Spleen (tissue), 11 donors: ENCODE data around the gene RFTN1. TPM values are rescaled to one million over a fixed set of nuclear protein-coding genes. Genes with fewer than 3 reads are reported as not detected.

ENCODE experiments used
- DNase-seq: peaks from one replicate; pipeline ENCODE4 v3.0.0-alpha.2; 2020
- H3K27ac ChIP-seq, 8 donors: fragments of 200-600 bp; sonication (generic) in 7 of 8; 1 replicate in 4 of 8; 2 replicates in 4 of 8; pipeline versions ENCODE4 v1.5.0 to v1.8.0; 2016 to 2021; ENCODE audit warnings: inconsistent platforms in 4 of 8, mild to moderate bottlenecking in 4 of 8, moderate library complexity in 1 of 8
- H3K27me3 ChIP-seq, 7 donors: fragments of 200-600 bp; sonication (generic) in 6 of 7; replicated peaks in 1 of 7; 1 replicate in 4 of 7; 2 replicates in 3 of 7; pipeline versions ENCODE4 v1.5.0 to v1.8.0; 2016 to 2021; ENCODE audit warnings: inconsistent platforms in 3 of 7, mild to moderate bottlenecking in 1 of 7
- H3K36me3 ChIP-seq, 6 donors: fragments of 200-600 bp; sonication (generic) in 5 of 6; 1 replicate in 4 of 6; 2 replicates in 2 of 6; pipeline versions ENCODE4 v1.5.0 to v1.8.0; 2016 to 2021; ENCODE audit warnings: inconsistent platforms in 2 of 6
- H3K4me1 ChIP-seq, 6 donors: fragments of 200-600 bp; sonication (generic) in 5 of 6; 1 replicate in 3 of 6; 2 replicates in 3 of 6; pipeline versions ENCODE4 v1.5.0 to v1.8.0; 2016 to 2021; ENCODE audit warnings: inconsistent platforms in 3 of 6
- H3K4me3 ChIP-seq, 8 donors: fragments of 200-600 bp; sonication (generic) in 7 of 8; 1 replicate in 4 of 8; 2 replicates in 4 of 8; pipeline versions ENCODE4 v1.5.0 to v1.8.0; 2016 to 2021; ENCODE audit warnings: inconsistent platforms in 4 of 8, mild to moderate bottlenecking in 4 of 8, moderate library complexity in 2 of 8
- H3K9me3 ChIP-seq, 8 donors: fragments of 200-600 bp; sonication (generic) in 7 of 8; 1 replicate in 4 of 8; 2 replicates in 4 of 8; pipeline versions ENCODE4 v1.5.0 to v1.8.0; 2016 to 2021; ENCODE audit warnings: inconsistent platforms in 4 of 8
- POLR2A ChIP-seq, 3 donors: fragments of 450-650 bp; IDR thresholded peaks; one replicate each; pipeline ENCODE4 v1.5.1; 2017; ENCODE audit warnings: antibody characterized with exemption in 3 of 3, mild to moderate bottlenecking in 1 of 3
- POLR2AphosphoS5 ChIP-seq, 3 donors: sonication (generic); formaldehyde crosslinking; IDR thresholded peaks; one replicate each; pipeline ENCODE4 v1.5.1; 2017; ENCODE audit warnings: antibody characterized with exemption in 3 of 3
- WGBS, 5 donors: extraction: QIAGEN DNeasy Blood & Tissue Kit in 3 of 5; methylation state at CpG; one replicate each; pipeline versions ENCODE4 v1.1.5 to v1.1.7; 2013 to 2018; 5-methylcytosine and 5-hydroxymethylcytosine counted together
- intact Hi-C: fragments of 100-400 bp; cut with DNase I; formaldehyde crosslinking; loops from one replicate; pipeline ENCODE4 v1.15.0; 2023; ENCODE audit warnings: low total_unique reads
- polyA plus RNA-seq, 3 donors: library from polyadenylated mRNA; stranded (reverse); fragments of 200-250 nt; gene quantifications; one replicate each; pipeline ENCODE4 v1.2.1, GENCODE V29; 2013
- total RNA-seq, 7 donors: library from RNA; depleted of rRNA in 3 of 7; stranded (reverse); fragments of >200 nt in 3 of 7; fragmentation: NEBNext Ultra II Directional in 4 of 7; extraction: Animal tissue kit (Norgen Biotek cat#: 25700) in 4 of 7; gene quantifications; one replicate each; pipeline versions ENCODE4 v1.1.0 to v1.2.1, GENCODE V29; 2016 to 2021
- TF ChIP-seq, protein P1 (sequence below), 11 experiments: fragments of 200-600 bp in 7 of 11; fragments of 450-650 bp in 4 of 11; sonication (generic) in 4 of 11; IDR thresholded peaks in 8 of 11; conservative IDR thresholded peaks in 3 of 11; 1 replicate in 7 of 11; 2 replicates in 4 of 11; pipeline versions ENCODE4 v1.4.0 to v1.8.0; 2016 to 2021; ENCODE audit warnings: antibody characterized with exemption in 11 of 11, inconsistent platforms in 4 of 11, mild to moderate bottlenecking in 1 of 11
- donor health status: healthy with polysubstance abuse.
- donor health status: DM: no; HTN: no; CAD: no; lungs with moderate emphysema.
- donor health status: DM: no; HTN: no; CAD: no.
- donor health status: Bipolar disorder and iron deficiency.
- donor health status: healthy.
- donor health status: DM: no; HTN: no; CAD: no.
- donor health status: DM: yes; HTN: yes; CAD: no.

RFTN1 gene
- total and polyA plus RNA-seq, 10 donors, result 30.4 to 106 (median 75.3) TPM

DNA sequence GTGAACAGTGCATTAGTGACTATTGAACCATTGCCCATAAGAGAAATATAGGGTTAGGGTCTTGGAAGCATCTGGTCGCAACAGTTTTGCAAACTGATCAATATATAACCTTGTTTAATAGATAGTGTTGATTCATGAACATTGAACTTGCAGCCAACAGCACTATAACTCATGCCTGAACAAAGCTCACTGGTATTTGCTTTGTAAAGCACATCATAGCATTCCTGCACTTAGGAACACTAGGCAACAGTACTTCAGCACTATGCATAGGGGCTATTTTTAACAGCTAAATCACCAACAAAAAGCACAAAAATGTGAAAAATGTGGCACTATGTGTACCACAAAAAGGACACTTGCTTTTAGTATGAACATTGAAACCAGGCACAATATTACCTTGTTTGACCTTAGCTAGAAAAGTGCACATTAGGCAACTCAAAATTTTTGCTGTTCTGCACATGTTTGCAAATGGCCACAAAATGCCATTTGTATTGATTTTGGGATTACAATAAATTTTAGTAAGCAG is 180.5 kb downstream of the RFTN1 start:
- Histone ChIP-seq H3K27ac (no peak overlapping the region), H3K27me3 (no peaks in the 10 kb centered on the region), H3K36me3 (peaks cover 3 to 89% (median 28%) of the 10 kb centered on the region in 6 donors), H3K9me3 (peaks cover 0 to 21% (median 17%) of the 10 kb centered on the region in 8 donors), H3K4me1 (peaks cover 2 to 23% (median 8%) of the 10 kb centered on the region in 6 donors), H3K4me3 (no peak overlapping the region)
- no peak for DNase-seq
- 93 to 98% (median 97%) methylated on average over 1 of the region's 1 CpG for WGBS, 5 donors
- TF ChIP-seq POLR2A (IDR thresholded peaks at IDR 0.05), result no peak
- TF ChIP-seq, protein P1, sequence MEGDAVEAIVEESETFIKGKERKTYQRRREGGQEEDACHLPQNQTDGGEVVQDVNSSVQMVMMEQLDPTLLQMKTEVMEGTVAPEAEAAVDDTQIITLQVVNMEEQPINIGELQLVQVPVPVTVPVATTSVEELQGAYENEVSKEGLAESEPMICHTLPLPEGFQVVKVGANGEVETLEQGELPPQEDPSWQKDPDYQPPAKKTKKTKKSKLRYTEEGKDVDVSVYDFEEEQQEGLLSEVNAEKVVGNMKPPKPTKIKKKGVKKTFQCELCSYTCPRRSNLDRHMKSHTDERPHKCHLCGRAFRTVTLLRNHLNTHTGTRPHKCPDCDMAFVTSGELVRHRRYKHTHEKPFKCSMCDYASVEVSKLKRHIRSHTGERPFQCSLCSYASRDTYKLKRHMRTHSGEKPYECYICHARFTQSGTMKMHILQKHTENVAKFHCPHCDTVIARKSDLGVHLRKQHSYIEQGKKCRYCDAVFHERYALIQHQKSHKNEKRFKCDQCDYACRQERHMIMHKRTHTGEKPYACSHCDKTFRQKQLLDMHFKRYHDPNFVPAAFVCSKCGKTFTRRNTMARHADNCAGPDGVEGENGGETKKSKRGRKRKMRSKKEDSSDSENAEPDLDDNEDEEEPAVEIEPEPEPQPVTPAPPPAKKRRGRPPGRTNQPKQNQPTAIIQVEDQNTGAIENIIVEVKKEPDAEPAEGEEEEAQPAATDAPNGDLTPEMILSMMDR (IDR thresholded peaks at IDR 0.05 in 8 of 11, conservative IDR thresholded peaks at IDR 0.05 in 3 of 11), result no peak
- no peak for TF ChIP-seq POLR2AphosphoS5 (IDR thresholded peaks at IDR 0.05)
- intact Hi-C loops, result no loop called here

DNA sequence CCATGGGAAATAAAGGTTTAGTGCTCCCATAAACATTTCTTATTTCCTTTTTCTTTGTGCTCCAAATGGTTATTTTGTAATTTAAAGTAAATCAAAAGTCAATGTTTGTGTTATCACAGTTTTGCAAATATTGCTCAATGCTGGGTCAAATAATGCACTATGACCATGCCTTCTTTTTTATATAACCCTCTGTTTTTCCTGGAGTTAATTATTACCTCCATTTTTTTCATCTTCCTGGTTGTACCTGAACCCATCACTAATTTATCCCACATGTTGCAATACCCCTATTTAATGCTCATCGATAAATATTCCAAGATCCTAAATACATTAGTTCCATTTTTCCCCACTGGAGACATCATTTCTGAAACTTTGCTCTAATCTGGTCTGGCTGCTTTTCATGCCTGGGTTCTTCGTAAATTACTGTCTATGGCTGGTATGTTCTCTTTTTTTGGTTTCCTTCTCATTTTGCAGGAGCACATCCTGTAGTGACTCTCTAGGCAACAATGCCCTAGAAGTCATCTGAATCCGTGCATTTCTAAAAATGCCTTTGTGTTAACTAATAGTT is 182.1 kb downstream of the RFTN1 start:
- DNase-seq, result no peak
- 94 to 100% (median 98%) methylated on average over 3 of the region's 3 CpGs for WGBS, 5 donors
- no peak overlapping the region for H3K27ac ChIP-seq
- TF ChIP-seq POLR2A (IDR thresholded peaks at IDR 0.05) (no peak), POLR2AphosphoS5 (IDR thresholded peaks at IDR 0.05) (no peak)
- TF ChIP-seq, protein P1 (IDR thresholded peaks at IDR 0.05 in 8 of 11, conservative IDR thresholded peaks at IDR 0.05 in 3 of 11), result no peak
- no peak overlapping the region for H3K4me3 ChIP-seq
- peaks cover 3 to 95% (median 35%) of the 10 kb centered on the region in 6 donors for H3K36me3 ChIP-seq
- intact Hi-C loops, result no loop called here
- H3K27me3 ChIP-seq, result no peaks in the 10 kb centered on the region
- peaks cover 0 to 7% (median 0%) of the 10 kb centered on the region in 6 donors for H3K4me1 ChIP-seq
- peaks cover 0 to 21% (median 17%) of the 10 kb centered on the region in 8 donors for H3K9me3 ChIP-seq

DNA sequence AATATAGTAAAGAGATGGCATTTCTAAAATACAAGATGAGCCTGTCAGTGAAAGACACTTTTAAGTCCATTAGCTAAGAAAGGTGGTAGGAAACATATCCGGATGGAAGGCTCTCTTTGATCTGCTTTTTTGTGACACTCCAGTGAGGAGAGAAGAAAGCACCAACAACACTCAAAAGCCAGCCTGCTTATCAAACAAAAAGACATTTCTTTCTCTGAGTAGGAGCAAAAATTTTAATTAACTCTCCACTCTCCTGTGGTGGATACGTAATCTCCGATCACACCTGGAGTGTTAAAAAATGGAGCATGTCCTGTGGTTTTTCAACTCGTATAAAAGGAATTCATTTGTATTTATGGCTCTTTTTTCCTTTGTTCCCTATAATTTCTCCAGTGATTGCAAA is 183.1 kb downstream of the RFTN1 start:
- no peak for DNase-seq
- no peaks in the 10 kb centered on the region for H3K4me1 ChIP-seq
- no peak for TF ChIP-seq POLR2AphosphoS5 (IDR thresholded peaks at IDR 0.05)
- no peak for TF ChIP-seq POLR2A (IDR thresholded peaks at IDR 0.05)
- TF ChIP-seq, protein P1 (IDR thresholded peaks at IDR 0.05 in 8 of 11, conservative IDR thresholded peaks at IDR 0.05 in 3 of 11), result no peak
- peaks cover 0 to 21% (median 17%) of the 10 kb centered on the region in 8 donors for H3K9me3 ChIP-seq
- H3K4me3 ChIP-seq, result no peak overlapping the region
- peaks cover 3 to 95% (median 37%) of the 10 kb centered on the region in 6 donors for H3K36me3 ChIP-seq
- H3K27ac ChIP-seq, result no peak overlapping the region
- no peaks in the 10 kb centered on the region for H3K27me3 ChIP-seq
- intact Hi-C loops, result no loop called here
- 89 to 96% (median 95%) methylated on average over 4 of the region's 4 CpGs for WGBS, 5 donors

DNA sequence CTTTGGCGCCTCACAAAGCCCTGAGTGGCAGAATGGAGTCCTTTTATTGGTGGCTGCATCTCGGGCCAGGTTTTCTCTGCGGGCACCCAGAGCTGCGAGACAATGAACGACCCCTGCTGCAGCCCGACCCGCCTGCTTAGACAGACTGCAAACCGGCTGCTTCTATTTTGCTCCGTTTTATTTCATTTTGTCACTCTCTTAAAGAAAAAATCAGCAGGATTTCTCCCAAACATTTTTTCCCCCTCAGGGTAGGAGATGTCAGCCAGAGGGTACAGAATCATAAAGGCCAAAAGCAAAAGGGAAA is 183.7 kb downstream of the RFTN1 start:
- Histone ChIP-seq H3K9me3 (peaks cover 0 to 21% (median 17%) of the 10 kb centered on the region in 8 donors), H3K27me3 (no peaks in the 10 kb centered on the region), H3K4me1 (no peaks in the 10 kb centered on the region), H3K27ac (peak overlapping the region in 1 of 8 donors; percentile 27), H3K36me3 (peaks cover 0 to 95% (median 37%) of the 10 kb centered on the region in 6 donors), H3K4me3 (no peak overlapping the region)
- TF ChIP-seq, protein P1 (IDR thresholded peaks at IDR 0.05 in 8 of 11, conservative IDR thresholded peaks at IDR 0.05 in 3 of 11), result no peak
- intact Hi-C loops, result no loop called here
- 91 to 96% (median 93%) methylated on average over 9 of the region's 9 CpGs for WGBS, 5 donors
- no peak for DNase-seq
